ENCODE measurements around the gene MAJIN. TPM values are rescaled to one million over a fixed set of nuclear protein-coding genes. Genes with fewer than 3 reads are reported as not detected.
A peak's percentile ranks its signal among the peaks of the same experiment; 100 is the strongest.

The MAJIN gene
- total RNA-seq, 2 donors from 2014 or later = 7.4 TPM; not detected in 1

GRCh38 chr11:64923151-64923661 is 48.7 kb downstream of the MAJIN start:
- DNase-seq (ENCODE audit: low spot score) = no peak
- intact Hi-C loops (cut with DNase I) = no loop called here
- H3K36me3 ChIP-seq = no peaks in the 10 kb centered on the region
- H3K4me1 ChIP-seq (replicated peaks) = peaks cover 10% of the 10 kb centered on the region
- TF ChIP-seq POLR2AphosphoS5 (IDR thresholded peaks at IDR 0.05) = no peak
- no peak for TF ChIP-seq CTCF (IDR thresholded peaks at IDR 0.05)
- no peak overlapping the region for H3K27ac ChIP-seq
- H3K9me3 ChIP-seq = no peaks in the 10 kb centered on the region
- no peak overlapping the region for H3K4me3 ChIP-seq
- WGBS = 93% methylated on average over 11 of the region's 11 CpGs
- H3K27me3 ChIP-seq (replicated peaks; ENCODE audit: insufficient read depth) = no peaks in the 10 kb centered on the region

- TF ChIP-seq CTCF (IDR thresholded peaks at IDR 0.05) (no peak), POLR2AphosphoS5 (IDR thresholded peaks at IDR 0.05) (no peak), POLR2A (IDR thresholded peaks at IDR 0.05) (no peak)
- peaks cover 12% of the 10 kb centered on the region for H3K4me1 ChIP-seq (replicated peaks)
- intact Hi-C loops (cut with DNase I) = no loop called here
These were observed 50.5 kb downstream of the MAJIN start for GRCh38 chr11:64921384-64921783.

GRCh38 chr11:64920124-64920523 is 51.8 kb downstream of the MAJIN start:
- peaks cover 16% of the 10 kb centered on the region for H3K4me1 ChIP-seq (replicated peaks)
- H3K27ac ChIP-seq = no peak overlapping the region
- 68% methylated on average over 2 of the region's 2 CpGs for WGBS
- no peaks in the 10 kb centered on the region for H3K36me3 ChIP-seq
- no peak overlapping the region for H3K4me3 ChIP-seq
- intact Hi-C loops (cut with DNase I) = no loop called here
- no peak for TF ChIP-seq POLR2AphosphoS5 (IDR thresholded peaks at IDR 0.05)
- no peak for TF ChIP-seq POLR2A (IDR thresholded peaks at IDR 0.05)
- TF ChIP-seq CTCF (IDR thresholded peaks at IDR 0.05) = no peak
- no peaks in the 10 kb centered on the region for H3K27me3 ChIP-seq (replicated peaks; ENCODE audit: insufficient read depth)
- no peak for DNase-seq (ENCODE audit: low spot score)
- no peaks in the 10 kb centered on the region for H3K9me3 ChIP-seq

More at GRCh38 chr11:64921384-64921783, 50.5 kb downstream of the MAJIN start:
- WGBS = 48% methylated on average over 3 of the region's 3 CpGs
- Histone ChIP-seq H3K36me3 (no peaks in the 10 kb centered on the region), H3K27me3 (replicated peaks; ENCODE audit: insufficient read depth) (no peaks in the 10 kb centered on the region), H3K4me3 (no peak overlapping the region), H3K9me3 (no peaks in the 10 kb centered on the region), H3K27ac (no peak overlapping the region)
- DNase-seq (ENCODE audit: low spot score) = no peak

DNA sequence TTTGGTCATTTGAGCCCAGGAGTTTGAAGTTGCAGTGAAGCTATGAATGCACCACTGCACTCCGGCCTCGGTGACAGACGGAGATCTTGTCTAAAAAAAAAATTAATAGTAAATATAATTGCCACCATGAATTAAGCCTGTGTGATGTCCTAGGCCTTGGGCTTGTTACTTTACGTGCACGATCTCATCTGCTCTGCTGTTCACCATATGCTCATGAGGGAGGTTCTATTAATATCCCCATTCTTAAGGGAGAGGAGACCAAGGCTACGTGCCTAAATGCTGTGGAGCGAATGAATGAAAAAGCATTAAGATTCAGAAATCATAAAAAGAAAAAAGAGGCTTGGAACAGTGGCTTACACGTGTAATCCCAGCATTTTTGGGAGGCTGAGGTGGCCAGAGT is 52.3 kb downstream of the MAJIN start:
- Histone ChIP-seq H3K36me3 (no peaks in the 10 kb centered on the region), H3K4me3 (no peak overlapping the region), H3K27me3 (replicated peaks; ENCODE audit: insufficient read depth) (no peaks in the 10 kb centered on the region), H3K4me1 (replicated peaks) (peaks cover 17% of the 10 kb centered on the region), H3K27ac (no peak overlapping the region), H3K9me3 (no peaks in the 10 kb centered on the region)
- no peak for TF ChIP-seq POLR2AphosphoS5 (IDR thresholded peaks at IDR 0.05)
- no peak for TF ChIP-seq CTCF (IDR thresholded peaks at IDR 0.05)
- DNase-seq (ENCODE audit: low spot score) = no peak
- WGBS = 87% methylated on average over 8 of the region's 8 CpGs
- intact Hi-C loops (cut with DNase I) = loop anchor here (10.0 kb wide), 1 partner anchor 195 kb away; the partner anchor contains the start of genes TM7SF2 and ZNHIT2

GRCh38 chr11:64918017-64918416 is 53.9 kb downstream of the MAJIN start:
- no peaks in the 10 kb centered on the region for H3K9me3 ChIP-seq
- peak overlapping the region; percentile 67 to 71 for H3K27ac ChIP-seq
- no peaks in the 10 kb centered on the region for H3K27me3 ChIP-seq (replicated peaks; ENCODE audit: insufficient read depth)
- intact Hi-C loops (cut with DNase I) = loop anchor here (10.0 kb wide), 1 partner anchor 197 kb away; the partner anchor contains the start of genes TM7SF2 and ZNHIT2
- WGBS = 11% methylated on average over 4 of the region's 4 CpGs
- DNase-seq (ENCODE audit: low spot score) = no peak
- TF ChIP-seq CTCF (IDR thresholded peaks at IDR 0.05) = no peak
- TF ChIP-seq POLR2AphosphoS5 (IDR thresholded peaks at IDR 0.05) = no peak
- TF ChIP-seq POLR2A (IDR thresholded peaks at IDR 0.05) = no peak
- peaks cover 17% of the 10 kb centered on the region for H3K4me1 ChIP-seq (replicated peaks)
- H3K4me3 ChIP-seq = peak overlapping the region; percentile 76 to 92
- H3K36me3 ChIP-seq = peaks cover 4 to 5% of the 10 kb centered on the region in 2 donors

Measured in prostate gland (tissue), 2 donors.